Astrocyte of the hippocampus (primary cell): ENCODE results near the gene GTPBP2.
A peak's percentile ranks its signal among the peaks of the same experiment; 100 is the strongest.

Experiments used
- DNase-seq: peaks from one replicate; pipeline ENCODE4 v3.0.0; 2011; ENCODE audit warnings: low read depth, low spot score

GTPBP2 gene

GRCh38 chr6:43578748-43579147 lies 50.3 kb downstream of the GTPBP2 start:
- DNase-seq, result peak; percentile 23

GRCh38 chr6:43575772-43576551 lies 53.1 kb downstream of the GTPBP2 start, which contains the start of the genes POLH and XPO5:
POLH (plus strand) TSS chr6:43576185; CDS start chr6:43582320, 6,135 bp downstream.
XPO5 (minus strand) TSS chr6:43576038; CDS start chr6:43575864, 174 bp downstream.
- DNase-seq, result peak; percentile 98

- DNase-seq, result peak; percentile 53
Observed at GRCh38 chr6:43575105-43575771, 53.8 kb downstream of the GTPBP2 start.

- DNase-seq, result no peak
Observed at GRCh38 chr6:43572015-43572414, 57.0 kb downstream of the GTPBP2 start.

GRCh38 chr6:43570876-43571441 lies 58.1 kb downstream of the GTPBP2 start:
- DNase-seq, result peak; percentile 8
